ENCODE measurements around the gene IQCK.

IQCK gene

GRCh38 chr16:19853742-19854542 lies 135.9 kb downstream of the IQCK start:
- no peak for DNase-seq (ENCODE audit: low read depth)
- no peak overlapping the region for H3K4me3 ChIP-seq (ENCODE audit: low read depth, low read length)
- no peak for TF ChIP-seq CTCF (IDR thresholded peaks at IDR 0.05; ENCODE audit: control insufficient read depth, extremely low read depth, insufficient read depth)

GRCh38 chr16:19854543-19854876 lies 136.4 kb downstream of the IQCK start:
- TF ChIP-seq CTCF (IDR thresholded peaks at IDR 0.05; ENCODE audit: control insufficient read depth, extremely low read depth, insufficient read depth) = no peak
- DNase-seq (ENCODE audit: low read depth) = no peak
- H3K4me3 ChIP-seq (ENCODE audit: low read depth, low read length) = no peak overlapping the region

GRCh38 chr16:19856120-19856519 lies 138.0 kb downstream of the IQCK start:
- TF ChIP-seq CTCF (IDR thresholded peaks at IDR 0.05; ENCODE audit: control insufficient read depth, extremely low read depth, insufficient read depth) = no peak
- no peak overlapping the region for H3K4me3 ChIP-seq (ENCODE audit: low read depth, low read length)
- DNase-seq (ENCODE audit: low read depth) = no peak

- H3K4me3 ChIP-seq (ENCODE audit: low read depth, low read length) = no peak overlapping the region
Measured at GRCh38 chr16:19857593-19858339, 139.7 kb downstream of the IQCK start.

GRCh38 chr16:19858340-19859018 lies 140.4 kb downstream of the IQCK start:
- no peak for TF ChIP-seq CTCF (IDR thresholded peaks at IDR 0.05; ENCODE audit: control insufficient read depth, extremely low read depth, insufficient read depth)
- no peak overlapping the region for H3K4me3 ChIP-seq (ENCODE audit: low read depth, low read length)
- DNase-seq (ENCODE audit: low read depth) = no peak

More at GRCh38 chr16:19857593-19858339, 139.7 kb downstream of the IQCK start:
- no peak for TF ChIP-seq CTCF (IDR thresholded peaks at IDR 0.05; ENCODE audit: control insufficient read depth, extremely low read depth, insufficient read depth)
- no peak for DNase-seq (ENCODE audit: low read depth)

GRCh38 chr16:19859166-19859565 lies 141.1 kb downstream of the IQCK start:
- DNase-seq (ENCODE audit: low read depth) = no peak
- H3K4me3 ChIP-seq (ENCODE audit: low read depth, low read length) = no peak overlapping the region
- TF ChIP-seq CTCF (IDR thresholded peaks at IDR 0.05; ENCODE audit: control insufficient read depth, extremely low read depth, insufficient read depth) = no peak

Data from LNCaP clone FGC (cell line).